HEK293T (cell line): ENCODE data around the gene MLH1.

ENCODE experiments used
- BHLHE40 ChIP-seq: fragments of 450-650 bp; IDR thresholded peaks from 2 replicates; pipeline ENCODE4 v1.6.1; 2016; ENCODE audit warnings: mild to moderate bottlenecking, moderate library complexity, borderline replicate concordance
- ELF4 ChIP-seq: fragments of 450-650 bp; IDR thresholded peaks from 2 replicates; pipeline ENCODE4 v1.6.1; 2017; ENCODE audit warnings: antibody characterized with exemption
- FOXK2 ChIP-seq: fragments of 450-650 bp; IDR thresholded peaks from 2 replicates; pipeline ENCODE4 v1.6.1; 2016; ENCODE audit warnings: mild to moderate bottlenecking
- L3MBTL2 ChIP-seq: fragments of 450-650 bp; conservative IDR thresholded peaks from 2 replicates; pipeline ENCODE4 v1.6.1; 2016; ENCODE audit warnings: mild to moderate bottlenecking
- NFRKB ChIP-seq: fragments of 450-650 bp; IDR thresholded peaks from 2 replicates; pipeline ENCODE4 v1.6.1; 2016; ENCODE audit warnings: mild to moderate bottlenecking, moderate library complexity
- SP1 ChIP-seq: fragments of 450-650 bp; IDR thresholded peaks from 2 replicates; pipeline ENCODE4 v1.6.1; 2017
- TARDBP ChIP-seq: fragments of 450-650 bp; IDR thresholded peaks from 2 replicates; pipeline ENCODE4 v1.6.1; 2016
- ZNF384 ChIP-seq: fragments of 450-650 bp; IDR thresholded peaks from 2 replicates; pipeline ENCODE4 v1.6.1; 2016
- TF ChIP-seq, protein P1 (sequence below): fragments of 450-650 bp; IDR thresholded peaks from 2 replicates; pipeline ENCODE4 v1.6.1; 2016

DNA sequence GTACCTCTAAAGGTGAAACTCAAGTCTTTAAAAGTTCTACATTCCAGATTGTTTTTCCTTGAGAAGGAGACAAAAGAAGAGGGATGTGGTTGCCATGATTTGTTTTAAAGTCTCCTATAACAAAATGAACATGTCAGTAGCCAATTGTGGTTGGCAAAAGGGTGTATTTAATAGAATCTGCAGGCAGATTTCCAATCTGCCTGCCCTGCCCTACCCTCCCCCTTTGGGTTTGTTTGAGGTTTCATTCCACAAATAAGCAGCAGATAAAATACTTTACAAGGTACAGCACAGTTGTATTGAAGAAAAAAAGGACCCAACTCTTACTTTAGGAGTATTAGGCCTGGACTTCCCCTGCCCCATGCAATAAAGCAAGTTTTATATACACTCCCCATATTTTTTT is 59.5 kb downstream of the MLH1 start:
- no peak for TF ChIP-seq SP1
- no peak for TF ChIP-seq ZNF384
- TF ChIP-seq TARDBP: no peak
- TF ChIP-seq FOXK2: no peak
- no peak for TF ChIP-seq BHLHE40
- no peak for TF ChIP-seq ELF4
- TF ChIP-seq L3MBTL2: no peak
- TF ChIP-seq, protein P1, sequence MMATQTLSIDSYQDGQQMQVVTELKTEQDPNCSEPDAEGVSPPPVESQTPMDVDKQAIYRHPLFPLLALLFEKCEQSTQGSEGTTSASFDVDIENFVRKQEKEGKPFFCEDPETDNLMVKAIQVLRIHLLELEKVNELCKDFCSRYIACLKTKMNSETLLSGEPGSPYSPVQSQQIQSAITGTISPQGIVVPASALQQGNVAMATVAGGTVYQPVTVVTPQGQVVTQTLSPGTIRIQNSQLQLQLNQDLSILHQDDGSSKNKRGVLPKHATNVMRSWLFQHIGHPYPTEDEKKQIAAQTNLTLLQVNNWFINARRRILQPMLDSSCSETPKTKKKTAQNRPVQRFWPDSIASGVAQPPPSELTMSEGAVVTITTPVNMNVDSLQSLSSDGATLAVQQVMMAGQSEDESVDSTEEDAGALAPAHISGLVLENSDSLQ: no peak
- no peak for TF ChIP-seq NFRKB
